CD4-positive, alpha-beta memory T cell (primary cell): ENCODE results near the gene TRAF7. TPM values are rescaled to one million over a fixed set of nuclear protein-coding genes. Genes with fewer than 3 reads are reported as not detected.
A peak's percentile ranks its signal among the peaks of the same experiment; 100 is the strongest.

Source experiments
- CTCF ChIA-PET: fragments of 350-600 bp; sonication (Branson Sonifier 250); formaldehyde crosslinking; loops from one replicate; lab custom pipeline; 2021; ENCODE audit warnings: inconsistent platforms; ENCODE audit not compliant: partially characterized antibody; lab: Charles Lee
- POLR2A ChIA-PET: fragments of 350-600 bp; sonication (Branson Sonifier 250); formaldehyde crosslinking; loops from one replicate; lab custom pipeline; 2021; ENCODE audit not compliant: partially characterized antibody; lab: Charles Lee
- DNase-seq, 5 donors: peaks; one replicate each; pipeline versions ENCODE4 v3.0.0 to v3.0.0-alpha.2; 2020 to 2022; ENCODE audit warnings: mixed read lengths in 1 of 5
- H3K27ac ChIP-seq: one replicate; pipeline ENCODE4 v1.7.0; 2013; ENCODE audit warnings: low read depth, low read length
- H3K27me3 ChIP-seq: 2 replicates; pipeline ENCODE4 v1.7.0; 2013; ENCODE audit warnings: mild to moderate bottlenecking, low read length, moderate library complexity; ENCODE audit not compliant: insufficient read depth
- H3K36me3 ChIP-seq: 2 replicates; pipeline ENCODE4 v1.7.0; 2013; ENCODE audit warnings: mild to moderate bottlenecking, low read length, moderate library complexity; ENCODE audit not compliant: insufficient read depth
- H3K4me1 ChIP-seq: 2 replicates; pipeline ENCODE4 v1.7.0; 2013; ENCODE audit warnings: mild to moderate bottlenecking, low read length, moderate library complexity; ENCODE audit not compliant: insufficient read depth
- H3K4me3 ChIP-seq, 2 donors: one replicate each; pipeline ENCODE4 v1.7.0; 2013; ENCODE audit warnings: low read length in 2 of 2, mild to moderate bottlenecking in 1 of 2
- H3K9me3 ChIP-seq, 2 donors: one replicate each; pipeline ENCODE4 v1.7.0; 2013; ENCODE audit warnings: low read length in 2 of 2, control low read depth in 1 of 2; ENCODE audit not compliant: control insufficient read depth in 1 of 2
- H3K27ac Mint-ChIP-seq, 7 donors: one replicate each; pipeline ENCODE4 v1.8.0; 2020 to 2021; ENCODE audit warnings: mixed read lengths in 7 of 7, mild to moderate bottlenecking in 6 of 7, inconsistent platforms in 3 of 7, moderate library complexity in 3 of 7
- H3K27me3 Mint-ChIP-seq, 2 donors: one replicate each; pipeline ENCODE4 v1.8.0; 2020 to 2021; ENCODE audit warnings: mixed read lengths in 2 of 2
- H3K36me3 Mint-ChIP-seq, 2 donors: one replicate each; pipeline ENCODE4 v1.8.0; 2020 to 2021; ENCODE audit warnings: mixed read lengths in 2 of 2, inconsistent platforms in 1 of 2, mild to moderate bottlenecking in 1 of 2
- H3K4me1 Mint-ChIP-seq, 4 donors: one replicate each; pipeline ENCODE4 v1.8.0; 2020 to 2021; ENCODE audit warnings: mixed read lengths in 4 of 4, mild to moderate bottlenecking in 1 of 4
- H3K4me3 Mint-ChIP-seq, 8 donors: one replicate each; pipeline ENCODE4 v1.8.0; 2020 to 2021; ENCODE audit warnings: mixed read lengths in 8 of 8, mild to moderate bottlenecking in 7 of 8, moderate library complexity in 6 of 8, inconsistent platforms in 3 of 8
- H3K9me3 Mint-ChIP-seq, 8 donors: one replicate each; pipeline ENCODE4 v1.8.0; 2020 to 2021; ENCODE audit warnings: mixed read lengths in 8 of 8, mild to moderate bottlenecking in 5 of 8, inconsistent platforms in 3 of 8, moderate library complexity in 1 of 8
- intact Hi-C: fragments of 100-400 bp; cut with micrococcal nuclease; formaldehyde crosslinking; loops from one replicate; pipeline ENCODE4 v1.15.1; 2023
- polyA plus RNA-seq, 2 donors: library from polyadenylated mRNA; unstranded; fragments of 300-500 nt; fragmentation: Illumina TruSeq; gene quantifications; one replicate each; pipeline ENCODE4 v1.2.3, GENCODE V29; 2021
- total RNA-seq, 2 experiments: library from RNA; stranded (reverse); gene quantifications; one replicate each; pipeline ENCODE4 v1.2.3, GENCODE V29; 2021

TRAF7 gene
- total and polyA plus RNA-seq, 4 experiments from 2014 or later: 1.9 to 41.9 (median 24.9) TPM

- H3K27me3 ChIP-seq: no peaks in the 10 kb centered on the region
- Mint-ChIP-seq H3K36me3 (peaks cover 0 to 8% of the 10 kb centered on the region in 2 donors), H3K27me3 (no peaks in the 10 kb centered on the region), H3K4me1 (peaks cover 0 to 7% (median 2%) of the 10 kb centered on the region in 4 donors), H3K27ac (no peak overlapping the region), H3K9me3 (no peaks in the 10 kb centered on the region), H3K4me3 (no peak overlapping the region)
- H3K36me3 ChIP-seq: no peaks in the 10 kb centered on the region
- intact Hi-C loops: no loop called here
- H3K9me3 ChIP-seq: no peaks in the 10 kb centered on the region
- no peak overlapping the region for H3K4me3 ChIP-seq
- no peaks in the 10 kb centered on the region for H3K4me1 ChIP-seq
- POLR2A ChIA-PET: no interaction called here
- no peak overlapping the region for H3K27ac ChIP-seq
- CTCF ChIA-PET: no interaction called here
- DNase-seq: no peak
Measured at GRCh38 chr16:2179576-2179975, 24.0 kb downstream of the TRAF7 start.

- H3K9me3 ChIP-seq: no peaks in the 10 kb centered on the region
- H3K4me1 Mint-ChIP-seq: peaks cover 0 to 7% (median 2%) of the 10 kb centered on the region in 4 donors
- no peaks in the 10 kb centered on the region for H3K27me3 ChIP-seq
- CTCF ChIA-PET: no interaction called here
- no peak overlapping the region for H3K4me3 ChIP-seq
- no peaks in the 10 kb centered on the region for H3K27me3 Mint-ChIP-seq
- no peak overlapping the region for H3K27ac ChIP-seq
- no peaks in the 10 kb centered on the region for H3K36me3 ChIP-seq
- POLR2A ChIA-PET: no interaction called here
- intact Hi-C loops: no loop called here
- H3K4me1 ChIP-seq: no peaks in the 10 kb centered on the region
- no peaks in the 10 kb centered on the region for H3K9me3 Mint-ChIP-seq
- no peak for DNase-seq
- H3K27ac Mint-ChIP-seq: no peak overlapping the region
- no peak overlapping the region for H3K4me3 Mint-ChIP-seq
- peaks cover 0 to 6% of the 10 kb centered on the region in 2 donors for H3K36me3 Mint-ChIP-seq
Measured at GRCh38 chr16:2180461-2180860, 24.9 kb downstream of the TRAF7 start.

- intact Hi-C loops: no loop called here
- no peaks in the 10 kb centered on the region for H3K27me3 Mint-ChIP-seq
- H3K4me1 Mint-ChIP-seq: peaks cover 0 to 7% (median 2%) of the 10 kb centered on the region in 4 donors
- H3K36me3 Mint-ChIP-seq: peaks cover 0 to under 1% of the 10 kb centered on the region in 2 donors
- H3K27ac Mint-ChIP-seq: no peak overlapping the region
- DNase-seq: no peak
- H3K9me3 Mint-ChIP-seq: no peaks in the 10 kb centered on the region
- no peak overlapping the region for H3K27ac ChIP-seq
- no peaks in the 10 kb centered on the region for H3K4me1 ChIP-seq
- POLR2A ChIA-PET: no interaction called here
- H3K4me3 Mint-ChIP-seq: no peak overlapping the region
- H3K27me3 ChIP-seq: no peaks in the 10 kb centered on the region
- no peaks in the 10 kb centered on the region for H3K9me3 ChIP-seq
- CTCF ChIA-PET: no interaction called here
- H3K36me3 ChIP-seq: no peaks in the 10 kb centered on the region
- H3K4me3 ChIP-seq: no peak overlapping the region
Measured at GRCh38 chr16:2180962-2181923, 25.7 kb downstream of the TRAF7 start.

GRCh38 chr16:2181952-2182351, 26.4 kb downstream of the TRAF7 start:
- Histone ChIP-seq H3K27ac (no peak overlapping the region), H3K9me3 (no peaks in the 10 kb centered on the region), H3K27me3 (no peaks in the 10 kb centered on the region), H3K4me3 (no peak overlapping the region), H3K36me3 (no peaks in the 10 kb centered on the region), H3K4me1 (no peaks in the 10 kb centered on the region)
- Mint-ChIP-seq H3K9me3 (no peaks in the 10 kb centered on the region), H3K27ac (no peak overlapping the region), H3K4me1 (peaks cover 0 to 7% (median 2%) of the 10 kb centered on the region in 4 donors), H3K36me3 (no peaks in the 10 kb centered on the region), H3K27me3 (no peaks in the 10 kb centered on the region), H3K4me3 (no peak overlapping the region)
- ChIA-PET POLR2A (no interaction called here), CTCF (no interaction called here)
- intact Hi-C loops: no loop called here
- no peak for DNase-seq

- H3K4me1 ChIP-seq: no peaks in the 10 kb centered on the region
- Mint-ChIP-seq H3K27me3 (no peaks in the 10 kb centered on the region), H3K4me1 (peaks cover 0 to 7% (median 2%) of the 10 kb centered on the region in 4 donors), H3K36me3 (no peaks in the 10 kb centered on the region), H3K4me3 (no peak overlapping the region), H3K9me3 (no peaks in the 10 kb centered on the region), H3K27ac (no peak overlapping the region)
- DNase-seq: no peak
- POLR2A ChIA-PET: no interaction called here
- H3K27me3 ChIP-seq: no peaks in the 10 kb centered on the region
- H3K27ac ChIP-seq: no peak overlapping the region
- CTCF ChIA-PET: no interaction called here
- no peaks in the 10 kb centered on the region for H3K9me3 ChIP-seq
- intact Hi-C loops: no loop called here
- H3K36me3 ChIP-seq: no peaks in the 10 kb centered on the region
- H3K4me3 ChIP-seq: no peak overlapping the region
Measured at GRCh38 chr16:2183671-2184070, 28.1 kb downstream of the TRAF7 start.

GRCh38 chr16:2184346-2184745, 28.8 kb downstream of the TRAF7 start:
- Mint-ChIP-seq H3K36me3 (no peaks in the 10 kb centered on the region), H3K27ac (peak overlapping the region in 1 of 7 donors; percentile 77), H3K27me3 (no peaks in the 10 kb centered on the region), H3K4me1 (peaks cover 0 to 7% (median 2%) of the 10 kb centered on the region in 4 donors), H3K4me3 (no peak overlapping the region), H3K9me3 (no peaks in the 10 kb centered on the region)
- ChIA-PET POLR2A (no interaction called here), CTCF (no interaction called here)
- Histone ChIP-seq H3K9me3 (no peaks in the 10 kb centered on the region), H3K4me1 (no peaks in the 10 kb centered on the region), H3K4me3 (no peak overlapping the region), H3K27ac (no peak overlapping the region), H3K36me3 (no peaks in the 10 kb centered on the region), H3K27me3 (no peaks in the 10 kb centered on the region)
- intact Hi-C loops: no loop called here
- DNase-seq: no peak

- no peak overlapping the region for H3K4me3 Mint-ChIP-seq
- no peak overlapping the region for H3K4me3 ChIP-seq
- no peak for DNase-seq
- H3K9me3 Mint-ChIP-seq: no peaks in the 10 kb centered on the region
- H3K4me1 ChIP-seq: no peaks in the 10 kb centered on the region
- CTCF ChIA-PET: no interaction called here
- H3K27ac ChIP-seq: no peak overlapping the region
- H3K9me3 ChIP-seq: no peaks in the 10 kb centered on the region
- no peaks in the 10 kb centered on the region for H3K27me3 ChIP-seq
- POLR2A ChIA-PET: no interaction called here
- no peaks in the 10 kb centered on the region for H3K36me3 Mint-ChIP-seq
- no peaks in the 10 kb centered on the region for H3K27me3 Mint-ChIP-seq
- intact Hi-C loops: no loop called here
- peaks cover 0 to 7% (median 2%) of the 10 kb centered on the region in 4 donors for H3K4me1 Mint-ChIP-seq
- no peaks in the 10 kb centered on the region for H3K36me3 ChIP-seq
- H3K27ac Mint-ChIP-seq: no peak overlapping the region
Measured at GRCh38 chr16:2184962-2185361, 29.4 kb downstream of the TRAF7 start.
